GM21390 (cell line): Measurements from ENCODE around the gene RBM18.

Experiments used
- ATAC-seq: cut with Tn5 transposase; IDR thresholded peaks from one replicate; pipeline ENCODE4 v1.9.1; 2021; ENCODE audit not compliant: unreplicated experiment

Gene RBM18

GRCh38 chr9:122261469-122261881 is 3.2 kb downstream of the RBM18 start:
- ATAC-seq = no peak

DNA sequence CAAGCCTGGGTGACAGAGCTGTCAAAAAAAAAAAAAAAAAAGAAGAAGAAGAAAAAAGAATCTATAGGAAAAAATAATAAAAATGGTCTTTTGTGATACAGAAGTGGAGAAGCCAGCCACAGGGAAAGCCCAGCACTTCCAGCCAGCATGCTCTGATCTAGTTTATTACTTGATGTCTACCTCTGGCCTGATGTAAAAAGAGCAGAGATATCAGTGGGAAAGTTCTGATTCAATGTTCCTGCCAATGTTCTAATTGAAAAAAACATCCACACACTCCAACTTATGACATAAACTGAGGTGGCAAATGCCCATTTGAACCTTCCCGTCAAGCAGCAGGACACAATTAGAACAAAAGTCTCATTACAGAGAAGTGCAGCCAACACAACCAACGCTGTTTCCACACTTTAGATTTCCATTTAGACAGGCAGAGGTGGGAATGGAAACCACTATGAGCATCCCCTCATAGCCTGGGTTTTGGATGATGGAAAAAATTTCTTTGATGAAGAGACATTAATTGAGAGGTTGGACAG is 5.7 kb downstream of the RBM18 start:
- no peak for ATAC-seq

DNA sequence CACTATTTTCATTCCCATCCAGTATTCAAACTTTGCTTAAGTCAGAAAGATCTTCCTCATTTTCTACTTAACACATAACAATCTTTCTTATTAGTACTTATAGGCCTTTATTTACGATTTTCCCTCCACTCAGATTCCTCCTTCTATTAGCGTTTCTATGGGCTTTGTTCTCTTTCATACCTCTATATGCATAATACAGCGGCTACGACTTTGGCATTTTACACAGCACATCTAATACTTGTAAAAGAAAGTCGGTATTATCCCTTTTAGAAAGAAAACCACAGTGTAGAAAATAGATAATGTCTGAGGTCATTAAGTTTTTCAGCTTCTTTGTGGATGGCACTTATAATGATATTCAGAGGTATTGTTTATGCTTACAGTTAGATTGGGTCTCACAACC is 8.4 kb downstream of the RBM18 start:
- no peak for ATAC-seq

DNA sequence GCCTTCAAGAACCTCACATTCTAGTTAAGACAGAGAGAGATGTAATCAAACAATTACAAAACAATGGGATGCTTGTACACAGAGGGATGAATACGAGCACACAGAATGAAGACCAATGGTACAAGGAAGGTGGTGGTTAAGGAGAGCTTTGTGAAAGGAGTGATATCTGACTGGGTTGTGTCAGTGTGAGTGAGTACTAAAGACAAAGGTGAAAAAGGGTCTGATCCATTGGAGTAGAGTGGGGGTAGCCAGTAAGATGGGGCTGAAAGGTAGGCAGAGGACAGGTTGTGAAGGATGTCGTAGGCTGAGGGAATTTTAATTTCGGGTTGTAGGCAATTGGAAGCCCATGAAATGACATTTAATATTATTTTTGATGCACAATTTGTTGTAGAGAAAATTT is 9.9 kb downstream of the RBM18 start:
- no peak for ATAC-seq

GRCh38 chr9:122252796-122253195 is 11.8 kb downstream of the RBM18 start:
- no peak for ATAC-seq

DNA sequence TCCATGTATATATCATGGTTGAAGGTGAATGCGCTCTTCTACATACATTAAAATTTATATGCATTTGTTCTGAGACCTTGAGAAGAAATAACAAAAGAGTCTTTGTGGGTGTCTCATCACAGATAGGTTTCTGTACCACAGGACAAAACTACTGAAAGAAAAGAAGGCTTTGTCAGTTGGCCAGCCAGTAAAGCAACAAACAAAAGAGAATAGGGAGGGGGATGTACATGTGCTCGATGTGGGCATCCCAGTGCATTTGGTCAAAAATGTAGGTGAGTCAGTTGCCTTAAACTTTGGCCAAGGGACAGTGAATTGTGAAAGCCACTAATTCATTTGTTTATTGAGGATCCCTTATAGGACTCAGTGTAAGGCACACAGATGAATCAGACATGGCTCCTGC is 13.3 kb downstream of the RBM18 start:
- ATAC-seq = no peak

GRCh38 chr9:122248448-122248865 is 16.2 kb downstream of the RBM18 start:
- no peak for ATAC-seq

DNA sequence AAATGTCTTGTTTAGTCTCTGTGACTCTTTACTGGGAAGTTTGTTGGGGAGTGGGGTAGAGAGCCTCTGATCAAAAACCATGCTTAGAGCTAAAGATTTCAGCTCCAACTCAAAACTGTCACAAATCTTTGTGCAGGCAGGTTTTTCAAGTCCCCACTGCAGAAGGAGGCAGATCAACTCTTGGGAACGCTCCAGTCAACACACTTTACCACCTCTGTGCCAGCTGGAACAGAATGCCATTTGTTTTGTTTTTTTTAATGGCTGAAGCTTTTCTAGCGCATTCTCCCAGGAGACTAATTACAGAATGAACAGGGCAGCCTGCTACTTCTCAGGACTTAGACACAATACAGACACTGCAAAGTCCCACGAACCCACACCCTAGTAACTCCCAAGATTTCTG is 18.0 kb downstream of the RBM18 start:
- no peak for ATAC-seq

GRCh38 chr9:122244349-122244748 is 20.3 kb downstream of the RBM18 start:
- no peak for ATAC-seq

DNA sequence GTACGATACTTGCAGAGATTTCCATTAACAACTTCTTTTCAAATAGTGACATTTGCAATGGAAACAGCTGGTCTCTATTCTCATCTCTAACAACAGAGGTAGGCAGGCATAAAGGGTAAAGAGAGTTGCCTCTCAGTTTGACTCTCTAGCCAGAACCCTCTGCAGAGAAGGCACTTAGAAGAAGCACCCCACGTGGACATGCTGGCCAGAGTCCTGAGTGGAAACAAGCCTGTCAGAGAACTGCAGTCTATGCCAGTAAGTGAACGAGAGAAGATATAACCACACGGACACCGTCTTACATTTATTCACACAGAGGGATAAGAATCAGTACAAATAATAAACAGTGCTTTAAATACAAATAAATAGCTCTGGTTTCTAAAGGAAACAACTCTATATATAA is 24.9 kb downstream of the RBM18 start:
- ATAC-seq = no peak

DNA sequence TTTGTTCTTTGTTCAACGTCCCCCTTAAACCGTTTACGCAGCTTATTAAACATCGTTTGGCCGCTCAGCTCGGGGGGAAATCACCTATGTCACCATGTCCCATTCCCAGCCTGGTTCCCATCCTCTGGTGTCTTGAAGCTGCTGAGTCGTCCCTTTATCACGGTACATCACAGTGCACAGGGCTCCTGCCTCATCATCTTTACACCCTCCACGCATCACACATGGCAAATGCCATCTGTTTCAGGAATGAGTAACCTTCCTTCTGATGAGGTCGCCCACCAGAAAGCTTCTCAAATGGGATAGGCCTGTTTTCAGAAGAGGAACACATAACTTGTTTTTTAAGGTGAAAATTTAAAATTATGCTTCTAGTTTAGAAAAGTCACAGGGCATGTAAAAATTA is 28.0 kb downstream of the RBM18 start:
- ATAC-seq = no peak

GRCh38 chr9:122234022-122234748 is 30.5 kb downstream of the RBM18 start:
- ATAC-seq = no peak

DNA sequence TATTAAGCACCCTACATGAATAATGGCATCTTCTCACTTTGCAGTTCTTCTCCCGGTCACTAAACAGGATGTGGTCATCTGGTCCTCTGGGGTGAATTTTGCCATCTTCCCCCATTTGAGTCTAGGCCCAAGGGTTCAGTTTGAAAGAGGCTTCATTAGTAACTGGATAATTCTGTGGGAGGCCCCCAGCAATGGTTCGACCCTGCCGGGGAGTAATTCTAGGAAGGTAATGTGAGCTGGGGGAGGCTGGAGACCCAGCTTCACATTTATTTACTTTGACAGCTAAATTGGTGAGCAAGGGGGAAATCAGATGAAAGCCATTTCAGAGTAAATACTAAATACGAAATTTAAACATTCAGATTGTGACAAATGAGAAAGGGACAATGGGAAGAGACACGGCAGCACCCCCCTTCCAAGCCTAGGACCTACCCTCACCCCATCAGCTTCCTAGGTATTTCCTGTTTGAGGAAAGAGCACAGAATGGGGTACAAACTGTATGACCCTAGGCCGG is 31.8 kb downstream of the RBM18 start:
- ATAC-seq = no peak

- ATAC-seq = no peak
Measured at GRCh38 chr9:122229485-122229837, 35.2 kb downstream of the RBM18 start.

DNA sequence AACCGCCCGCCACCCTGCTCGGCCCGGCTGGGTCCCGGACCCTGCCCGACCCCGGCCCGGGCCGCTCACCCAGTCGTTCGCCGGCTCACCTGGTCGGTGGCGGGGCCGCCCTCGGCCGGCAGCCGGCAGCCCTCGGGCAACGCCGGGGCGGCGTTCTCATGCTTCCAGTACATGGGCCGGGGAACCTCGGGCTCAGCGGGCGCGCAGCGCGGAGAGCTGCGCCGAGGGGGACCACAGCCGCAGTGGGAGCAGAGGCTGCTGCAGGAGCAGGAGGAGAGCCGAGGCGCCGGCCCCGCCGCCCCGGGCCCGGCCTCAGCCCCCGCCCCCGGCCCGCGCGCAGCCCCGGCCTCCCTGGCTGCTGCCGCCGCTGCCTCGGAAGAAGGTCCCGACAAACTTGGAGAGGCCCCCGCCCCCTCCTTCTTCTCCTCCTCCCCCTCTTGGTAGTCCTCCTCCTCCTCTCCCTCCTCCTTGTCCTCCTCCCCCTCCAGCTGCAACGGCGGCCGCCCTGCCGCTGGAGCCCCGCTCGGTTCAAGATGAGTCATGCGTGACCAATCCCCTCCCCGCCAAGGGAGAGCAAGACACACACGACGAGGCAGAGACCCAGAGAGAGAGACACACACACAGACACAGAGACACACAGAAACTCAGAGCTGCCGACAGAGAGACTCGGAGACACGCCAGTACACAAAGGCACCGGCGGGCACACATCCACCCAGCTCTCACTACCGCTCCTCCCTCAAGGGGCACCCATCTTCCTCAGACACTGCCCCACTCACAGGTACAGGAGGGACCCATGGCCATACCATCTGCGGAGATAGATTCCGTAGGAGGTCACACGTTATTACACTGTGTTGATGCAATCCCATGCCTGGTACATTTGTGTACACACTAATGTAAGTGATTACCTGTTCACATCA is 35.8 kb downstream of the RBM18 start, which contains the start of gene LHX6:
LHX6 (minus strand) TSS at position 390 of the 917 bp plus-strand sequence; CDS start at position 173, 217 bp downstream.
- no peak for ATAC-seq

- ATAC-seq = no peak
Measured at GRCh38 chr9:122228191-122228567, 36.5 kb downstream of the RBM18 start.

DNA sequence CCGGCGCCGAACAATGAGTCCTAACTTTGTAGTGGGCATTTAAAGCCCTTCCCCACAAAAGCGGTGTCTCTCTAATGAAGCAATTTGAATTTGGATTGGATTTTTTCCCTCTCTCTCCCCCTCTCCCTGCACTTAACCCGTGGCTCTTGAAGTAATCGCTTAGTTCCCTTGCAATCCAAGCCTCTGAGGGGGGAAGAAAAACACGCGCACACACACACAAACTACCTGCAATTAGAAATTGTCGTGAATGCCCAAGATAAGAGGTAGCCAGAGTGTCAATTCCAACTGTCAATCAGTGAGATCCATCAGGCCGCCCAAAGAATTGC is 37.1 kb downstream of the RBM18 start:
- ATAC-seq = no peak

DNA sequence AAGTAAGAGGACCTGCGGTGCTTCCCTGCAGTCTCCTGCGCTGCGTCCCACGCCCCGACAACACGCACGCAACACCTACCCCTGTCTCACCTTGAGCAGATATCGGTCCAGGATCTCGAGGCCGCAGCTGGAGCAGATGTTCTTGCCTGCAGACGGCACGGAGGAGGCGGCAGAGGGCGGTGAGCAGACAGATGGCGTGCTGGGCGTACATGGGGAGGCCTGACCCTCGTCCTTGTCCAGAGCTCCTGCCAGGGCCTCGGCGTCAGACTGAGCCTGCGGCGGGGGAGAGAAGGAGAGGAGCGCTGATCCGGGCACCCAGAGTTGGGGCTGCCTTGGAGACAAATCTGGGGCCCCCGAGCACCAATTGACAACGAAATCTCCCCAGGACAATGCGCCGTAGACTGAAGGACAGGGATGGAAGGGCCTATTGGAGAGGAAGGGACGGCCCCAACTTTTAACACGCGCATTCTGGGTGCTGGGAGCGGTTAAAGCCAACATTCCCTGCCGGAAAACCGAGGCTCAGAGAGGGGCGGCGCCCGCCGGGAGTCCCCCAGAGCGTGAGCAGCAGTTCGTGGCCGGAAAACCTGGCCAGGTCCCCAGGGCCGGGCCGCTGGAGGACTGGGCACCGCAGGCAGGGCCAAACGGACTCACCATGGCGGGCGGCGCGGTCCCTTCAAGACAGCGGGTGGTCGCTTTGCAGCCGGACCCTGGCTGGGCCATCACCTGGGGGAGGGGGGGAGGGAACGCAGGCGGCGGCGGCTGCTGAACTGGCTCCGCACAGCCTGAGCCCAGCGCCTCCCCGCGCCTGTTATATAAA is 37.7 kb downstream of the RBM18 start:
- ATAC-seq = no peak

DNA sequence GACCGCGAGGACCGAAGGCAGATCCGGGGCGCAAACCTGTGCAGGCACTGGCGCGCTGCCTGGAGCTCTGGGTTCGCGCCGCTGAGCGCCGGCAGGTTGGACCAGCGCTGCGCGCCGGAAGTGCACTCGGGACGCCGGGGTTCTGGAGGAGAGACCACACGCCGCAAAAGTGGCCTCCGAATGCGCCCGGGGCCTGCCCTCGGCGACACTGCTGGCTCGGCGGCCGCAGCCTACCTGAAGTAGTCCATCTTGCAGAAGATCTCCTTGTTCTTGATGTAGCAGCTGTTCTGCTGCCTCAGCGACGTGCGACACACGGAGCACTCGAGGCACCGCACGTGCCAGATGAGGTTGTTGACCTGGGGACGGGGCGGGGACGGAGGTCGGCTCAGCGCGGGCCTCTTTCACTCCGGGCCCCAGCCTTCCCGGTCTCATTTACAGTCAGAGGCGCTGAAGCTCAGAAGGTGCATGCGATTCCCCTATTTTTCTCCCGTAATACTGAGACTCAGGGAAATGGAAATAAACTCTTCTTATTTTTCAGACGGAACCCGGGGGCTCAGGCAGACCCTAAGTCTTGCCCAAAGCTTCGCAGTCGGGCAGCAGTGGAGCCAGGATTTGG is 38.4 kb downstream of the RBM18 start:
- ATAC-seq = no peak

- no peak for ATAC-seq
Measured at GRCh38 chr9:122225312-122226141, 39.1 kb downstream of the RBM18 start.
